Measurements from ENCODE around the gene ACAD8.

Gene ACAD8

GRCh38 chr11:134230339-134230738 is 23.0 kb upstream of the ACAD8 start:
- CTCF ChIA-PET = interaction anchor here (0.9 to 3.2 kb wide), 3 partner anchors 10 to 32 kb away, joined by 3 to 10 read pairs (median 5); no protein-coding TSS in a partner anchor
- no peak overlapping the region for H3K27ac ChIP-seq (ENCODE audit: insufficient read depth in 1 of 2, low read depth in 1 of 2, low read length in 2 of 2, poor library complexity in 1 of 2, severe bottlenecking in 2 of 2)
- H3K4me3 ChIP-seq (ENCODE audit: control insufficient read depth in 1 of 7, extremely low read depth in 1 of 7, insufficient read depth in 4 of 7, low read depth in 2 of 7, low read length in 6 of 7) = no peak overlapping the region
- no peak for DNase-seq
- WGBS (ENCODE audit: insufficient coverage) = 88% methylated on average over 2 of the region's 4 CpGs
- H3K36me3 ChIP-seq (ENCODE audit: control insufficient read depth in 4 of 4, insufficient read depth in 4 of 4, low read length in 3 of 4) = peaks cover 0 to 22% (median 7%) of the 10 kb centered on the region in 4 experiments
- POLR2A ChIA-PET = no interaction called here
- no peaks in the 10 kb centered on the region for H3K9me3 ChIP-seq (ENCODE audit: control extremely low read depth in 1 of 5, control insufficient read depth in 4 of 5, insufficient read depth in 2 of 5, low read depth in 1 of 5, low read length in 4 of 5)
- H3K4me1 ChIP-seq (ENCODE audit: control extremely low read depth in 1 of 4, control insufficient read depth in 4 of 4, insufficient read depth in 4 of 4, low read length in 3 of 4) = peaks cover 12 to 54% (median 49%) of the 10 kb centered on the region in 4 experiments
- H3K27me3 ChIP-seq (replicated peaks in 2 of 5; ENCODE audit: control insufficient read depth in 4 of 5, insufficient read depth in 5 of 5, low read length in 4 of 5) = no peaks in the 10 kb centered on the region

- H3K4me3 ChIP-seq (ENCODE audit: control insufficient read depth in 1 of 7, extremely low read depth in 1 of 7, insufficient read depth in 4 of 7, low read depth in 2 of 7, low read length in 6 of 7) = no peak overlapping the region
- ChIA-PET POLR2A (no interaction called here), CTCF (interaction anchor here (1.6 kb wide), 1 partner anchor 170 kb away, joined by 3 read pairs; no protein-coding TSS in a partner anchor)
- peaks cover 8 to 38% (median 32%) of the 10 kb centered on the region in 4 experiments for H3K4me1 ChIP-seq (ENCODE audit: control extremely low read depth in 1 of 4, control insufficient read depth in 4 of 4, insufficient read depth in 4 of 4, low read length in 3 of 4)
- 42% methylated on average over 8 of the region's 10 CpGs for WGBS (ENCODE audit: insufficient coverage)
- peak in 2 of 3 donors; percentile 47 to 52 for DNase-seq
- H3K27me3 ChIP-seq (replicated peaks in 2 of 5; ENCODE audit: control insufficient read depth in 4 of 5, insufficient read depth in 5 of 5, low read length in 4 of 5) = no peaks in the 10 kb centered on the region
- peak overlapping the region in 1 of 2 experiments; percentile 45 for H3K27ac ChIP-seq (ENCODE audit: insufficient read depth in 1 of 2, low read depth in 1 of 2, low read length in 2 of 2, poor library complexity in 1 of 2, severe bottlenecking in 2 of 2)
- H3K36me3 ChIP-seq (ENCODE audit: control insufficient read depth in 4 of 4, insufficient read depth in 4 of 4, low read length in 3 of 4) = peaks cover 5 to 28% (median 17%) of the 10 kb centered on the region in 4 experiments
- H3K9me3 ChIP-seq (ENCODE audit: control extremely low read depth in 1 of 5, control insufficient read depth in 4 of 5, insufficient read depth in 2 of 5, low read depth in 1 of 5, low read length in 4 of 5) = no peaks in the 10 kb centered on the region
Observed at GRCh38 chr11:134231958-134232659, 21.3 kb upstream of the ACAD8 start.

GRCh38 chr11:134233729-134234179 is 19.6 kb upstream of the ACAD8 start:
- Histone ChIP-seq H3K36me3 (ENCODE audit: control insufficient read depth in 4 of 4, insufficient read depth in 4 of 4, low read length in 3 of 4) (peaks cover 5 to 40% (median 17%) of the 10 kb centered on the region in 4 experiments), H3K4me1 (ENCODE audit: control extremely low read depth in 1 of 4, control insufficient read depth in 4 of 4, insufficient read depth in 4 of 4, low read length in 3 of 4) (peaks cover 8 to 32% (median 30%) of the 10 kb centered on the region in 4 experiments), H3K9me3 (ENCODE audit: control extremely low read depth in 1 of 5, control insufficient read depth in 4 of 5, insufficient read depth in 2 of 5, low read depth in 1 of 5, low read length in 4 of 5) (no peaks in the 10 kb centered on the region), H3K4me3 (ENCODE audit: control insufficient read depth in 1 of 7, extremely low read depth in 1 of 7, insufficient read depth in 4 of 7, low read depth in 2 of 7, low read length in 6 of 7) (no peak overlapping the region), H3K27ac (ENCODE audit: insufficient read depth in 1 of 2, low read depth in 1 of 2, low read length in 2 of 2, poor library complexity in 1 of 2, severe bottlenecking in 2 of 2) (no peak overlapping the region), H3K27me3 (replicated peaks in 2 of 5; ENCODE audit: control insufficient read depth in 4 of 5, insufficient read depth in 5 of 5, low read length in 4 of 5) (no peaks in the 10 kb centered on the region)
- CTCF ChIA-PET = interaction anchor here (1.0 to 2.1 kb wide), 7 partner anchors 9 to 40 kb away, joined by 3 to 9 read pairs (median 3); partner anchors contain the start of gene VPS26B
- POLR2A ChIA-PET = no interaction called here
- no peak for DNase-seq
- WGBS (ENCODE audit: insufficient coverage) = 55% methylated on average over 3 of the region's 4 CpGs

GRCh38 chr11:134235399-134235798 is 18.0 kb upstream of the ACAD8 start:
- CTCF ChIA-PET = interaction anchor here (1.3 kb wide), 1 partner anchor 10 kb away, joined by 4 read pairs; no protein-coding TSS in a partner anchor
- Histone ChIP-seq H3K27ac (ENCODE audit: insufficient read depth in 1 of 2, low read depth in 1 of 2, low read length in 2 of 2, poor library complexity in 1 of 2, severe bottlenecking in 2 of 2) (no peak overlapping the region), H3K9me3 (ENCODE audit: control extremely low read depth in 1 of 5, control insufficient read depth in 4 of 5, insufficient read depth in 2 of 5, low read depth in 1 of 5, low read length in 4 of 5) (no peaks in the 10 kb centered on the region), H3K4me3 (ENCODE audit: control insufficient read depth in 1 of 7, extremely low read depth in 1 of 7, insufficient read depth in 4 of 7, low read depth in 2 of 7, low read length in 6 of 7) (no peak overlapping the region), H3K27me3 (replicated peaks in 2 of 5; ENCODE audit: control insufficient read depth in 4 of 5, insufficient read depth in 5 of 5, low read length in 4 of 5) (no peaks in the 10 kb centered on the region), H3K4me1 (ENCODE audit: control extremely low read depth in 1 of 4, control insufficient read depth in 4 of 4, insufficient read depth in 4 of 4, low read length in 3 of 4) (peaks cover 8 to 28% (median 26%) of the 10 kb centered on the region in 4 experiments), H3K36me3 (ENCODE audit: control insufficient read depth in 4 of 4, insufficient read depth in 4 of 4, low read length in 3 of 4) (peaks cover 9 to 54% (median 29%) of the 10 kb centered on the region in 4 experiments)
- DNase-seq = no peak
- 100% methylated on average over 1 of the region's 3 CpGs for WGBS (ENCODE audit: insufficient coverage)
- POLR2A ChIA-PET = no interaction called here

- H3K27ac ChIP-seq (ENCODE audit: insufficient read depth in 1 of 2, low read depth in 1 of 2, low read length in 2 of 2, poor library complexity in 1 of 2, severe bottlenecking in 2 of 2) = no peak overlapping the region
Observed at GRCh38 chr11:134236834-134237556, 16.4 kb upstream of the ACAD8 start.

GRCh38 chr11:134237557-134237922 is 15.8 kb upstream of the ACAD8 start:
- no peaks in the 10 kb centered on the region for H3K9me3 ChIP-seq (ENCODE audit: control extremely low read depth in 1 of 5, control insufficient read depth in 4 of 5, insufficient read depth in 2 of 5, low read depth in 1 of 5, low read length in 4 of 5)
- peaks cover 9 to 68% (median 44%) of the 10 kb centered on the region in 4 experiments for H3K36me3 ChIP-seq (ENCODE audit: control insufficient read depth in 4 of 4, insufficient read depth in 4 of 4, low read length in 3 of 4)
- no peak overlapping the region for H3K27ac ChIP-seq (ENCODE audit: insufficient read depth in 1 of 2, low read depth in 1 of 2, low read length in 2 of 2, poor library complexity in 1 of 2, severe bottlenecking in 2 of 2)
- no peaks in the 10 kb centered on the region for H3K27me3 ChIP-seq (replicated peaks in 2 of 5; ENCODE audit: control insufficient read depth in 4 of 5, insufficient read depth in 5 of 5, low read length in 4 of 5)
- ChIA-PET CTCF (interaction anchor here (1.3 kb wide), 1 partner anchor 8 kb away, joined by 4 read pairs; no protein-coding TSS in a partner anchor), POLR2A (no interaction called here)
- DNase-seq = no peak
- 99% methylated on average over 9 of the region's 11 CpGs for WGBS (ENCODE audit: insufficient coverage)
- H3K4me1 ChIP-seq (ENCODE audit: control extremely low read depth in 1 of 4, control insufficient read depth in 4 of 4, insufficient read depth in 4 of 4, low read length in 3 of 4) = peaks cover under 1 to 6% (median 5%) of the 10 kb centered on the region in 4 experiments
- H3K4me3 ChIP-seq (ENCODE audit: control insufficient read depth in 1 of 7, extremely low read depth in 1 of 7, insufficient read depth in 4 of 7, low read depth in 2 of 7, low read length in 6 of 7) = no peak overlapping the region

More at GRCh38 chr11:134236834-134237556, 16.4 kb upstream of the ACAD8 start:
- WGBS (ENCODE audit: insufficient coverage) = 99% methylated on average over 4 of the region's 7 CpGs
- POLR2A ChIA-PET = no interaction called here
- Histone ChIP-seq H3K9me3 (ENCODE audit: control extremely low read depth in 1 of 5, control insufficient read depth in 4 of 5, insufficient read depth in 2 of 5, low read depth in 1 of 5, low read length in 4 of 5) (no peaks in the 10 kb centered on the region), H3K36me3 (ENCODE audit: control insufficient read depth in 4 of 4, insufficient read depth in 4 of 4, low read length in 3 of 4) (peaks cover 9 to 64% (median 38%) of the 10 kb centered on the region in 4 experiments), H3K4me3 (ENCODE audit: control insufficient read depth in 1 of 7, extremely low read depth in 1 of 7, insufficient read depth in 4 of 7, low read depth in 2 of 7, low read length in 6 of 7) (no peak overlapping the region), H3K27me3 (replicated peaks in 2 of 5; ENCODE audit: control insufficient read depth in 4 of 5, insufficient read depth in 5 of 5, low read length in 4 of 5) (no peaks in the 10 kb centered on the region), H3K4me1 (ENCODE audit: control extremely low read depth in 1 of 4, control insufficient read depth in 4 of 4, insufficient read depth in 4 of 4, low read length in 3 of 4) (peaks cover 4 to 12% (median 10%) of the 10 kb centered on the region in 4 experiments)
- DNase-seq = no peak
- CTCF ChIA-PET = interaction anchor here (1.3 kb wide), 1 partner anchor 8 kb away, joined by 4 read pairs; no protein-coding TSS in a partner anchor

Data from common myeloid progenitor, CD34-positive (primary cell).